Epidermal melanocyte (primary cell): ENCODE results near the gene CPT1B.
"Not testable (repeated sequence)": the region's sequence is repeated elsewhere in the genome, so short reads cannot be mapped to it uniquely, and the experiment has no call there.

ENCODE experiments used
- DNase-seq: peaks from one replicate; pipeline ENCODE4 v3.0.0; 2011; ENCODE audit warnings: low spot score; ENCODE audit not compliant: insufficient read length

The CPT1B gene

GRCh38 chr22:50577987-50578775 lies at the start of gene CPT1B:
TSS of gene CPT1B (minus strand) at chr22:50578427. CDS start at chr22:50577915, 512 bp downstream.
- no peak for DNase-seq

DNA sequence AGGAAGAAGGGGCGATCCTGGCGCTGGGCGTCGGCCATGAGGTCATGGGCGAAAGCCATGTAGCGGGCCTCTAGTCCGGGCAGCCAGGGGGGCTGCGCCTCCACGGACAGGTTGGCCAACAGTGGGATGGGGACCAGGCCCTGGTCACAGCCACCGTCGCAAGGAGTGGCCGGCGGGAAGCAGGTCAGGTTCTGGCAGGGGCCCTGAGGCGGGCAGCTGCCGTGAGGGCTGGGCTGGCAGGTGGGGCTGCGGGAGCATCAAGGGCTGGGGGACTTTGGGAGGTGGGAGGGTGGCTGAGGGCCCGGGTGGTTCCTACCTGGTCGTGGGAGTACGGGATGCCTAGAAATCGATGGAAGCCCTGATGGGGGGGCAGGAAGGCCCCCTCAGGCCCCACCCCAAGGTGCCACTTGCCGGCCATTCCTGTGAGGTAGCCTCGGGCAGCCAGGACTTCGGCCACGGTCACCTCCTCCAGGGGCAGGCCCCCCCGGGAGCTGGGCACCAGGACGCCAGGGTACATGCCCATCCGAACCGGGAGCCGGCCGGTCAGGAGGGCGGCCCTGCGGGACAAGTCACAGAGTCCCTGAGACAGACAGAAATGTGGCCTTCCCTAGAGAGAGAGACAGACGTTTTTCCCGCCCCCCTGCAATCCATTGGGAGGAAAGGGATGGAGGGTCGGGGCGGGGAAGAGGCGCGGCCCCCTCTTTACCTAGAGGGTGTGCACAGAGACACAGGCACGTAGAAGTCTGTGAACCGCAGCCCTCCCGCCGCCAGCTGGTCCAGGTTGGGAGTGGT lies 48.8 kb upstream of the CPT1B start:
- no peak for DNase-seq

DNA sequence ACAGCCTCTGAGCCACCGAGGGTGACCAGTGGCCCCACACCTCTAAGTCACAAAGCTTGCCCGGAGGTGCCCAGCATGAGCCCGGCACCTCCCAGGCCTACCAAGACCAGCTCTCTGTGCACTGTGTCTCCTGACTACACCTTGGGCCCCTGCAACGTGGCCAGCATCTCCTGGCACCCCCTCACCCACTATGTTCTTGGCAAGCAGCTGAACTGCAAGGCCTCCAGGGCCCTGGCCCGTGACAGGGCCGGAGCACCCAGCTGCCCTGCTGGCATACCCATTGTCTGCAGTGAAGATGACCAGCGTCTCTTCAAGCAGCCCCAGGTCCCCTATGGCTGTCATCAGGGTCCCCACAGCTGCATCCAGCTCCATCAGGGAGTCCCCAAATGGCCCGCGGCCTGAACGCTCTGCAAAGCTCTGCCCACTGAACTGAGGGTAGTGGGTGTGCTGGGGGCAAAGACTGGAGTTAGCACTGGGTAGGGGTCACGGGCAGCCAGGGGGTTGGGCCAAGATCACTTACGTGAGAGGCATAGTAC lies 48.2 kb upstream of the CPT1B start:
- DNase-seq = no peak

GRCh38 chr22:50625568-50626313 lies 47.5 kb upstream of the CPT1B start:
- DNase-seq = no peak

- no peak for DNase-seq
Measured at GRCh38 chr22:50625131-50625567, 46.9 kb upstream of the CPT1B start.

- no peak for DNase-seq
Measured at GRCh38 chr22:50624347-50625130, 46.3 kb upstream of the CPT1B start.

- DNase-seq = no peak
Measured at GRCh38 chr22:50622723-50623327, 44.6 kb upstream of the CPT1B start.

DNA sequence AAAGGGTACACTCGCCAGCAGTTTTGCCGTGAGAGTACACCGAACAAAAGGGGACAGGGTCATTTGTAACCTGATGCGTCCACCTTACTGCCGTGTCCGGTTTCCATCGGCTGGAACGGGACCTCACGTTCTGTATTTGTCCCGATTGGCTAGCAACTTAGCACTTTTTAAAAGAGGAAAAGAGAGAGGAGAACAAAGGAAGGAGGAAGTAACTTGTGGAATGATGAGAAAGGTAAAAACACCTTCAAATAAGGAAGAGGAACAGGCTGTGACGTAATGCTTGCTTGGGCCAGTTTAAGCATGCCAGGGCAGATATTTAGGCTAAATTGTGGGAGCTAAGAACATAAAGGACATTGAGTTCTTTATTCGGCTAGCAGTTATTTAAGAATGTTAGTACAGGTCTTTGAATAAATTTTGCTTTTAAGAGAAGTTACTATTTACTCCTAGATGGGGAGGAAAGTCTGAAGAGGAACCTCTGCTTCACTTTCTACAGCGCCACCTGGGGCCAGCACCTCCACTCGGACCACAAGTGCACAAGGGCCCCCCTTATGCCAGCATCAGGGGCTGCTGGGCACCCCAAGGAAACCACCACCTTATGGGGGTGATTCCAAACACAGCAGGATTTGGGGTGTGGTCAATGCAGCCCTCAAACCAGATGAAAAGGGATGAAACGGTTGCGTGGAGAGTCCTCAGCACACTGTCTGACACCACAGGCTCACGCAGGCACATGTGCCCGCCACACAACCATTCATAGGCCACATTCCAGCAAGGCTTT lies 43.9 kb upstream of the CPT1B start:
- no peak for DNase-seq

DNA sequence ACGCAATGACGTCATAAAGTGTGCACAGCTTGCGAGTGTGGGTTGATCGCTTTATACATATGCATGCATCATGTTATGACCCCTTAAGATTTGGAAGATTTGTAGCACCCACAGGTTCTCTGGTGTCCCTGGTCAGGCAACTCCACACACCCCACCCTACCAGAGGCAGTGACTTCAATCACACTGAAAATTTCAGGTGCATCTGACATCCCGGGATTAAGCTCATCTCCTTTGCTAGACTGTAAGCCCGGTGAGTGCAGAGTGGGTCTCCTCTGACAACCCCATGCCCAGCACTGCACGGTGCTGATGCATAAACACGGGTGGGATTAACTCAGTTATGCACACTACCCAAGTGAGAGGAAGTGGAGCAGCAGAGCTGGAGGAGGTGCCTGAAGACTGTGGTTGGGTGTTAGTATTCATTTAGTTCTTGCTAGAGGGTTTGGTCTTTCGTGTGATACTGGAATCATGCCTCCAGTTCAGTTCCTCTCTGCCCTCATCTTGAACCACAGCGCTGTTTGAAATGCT lies 43.2 kb upstream of the CPT1B start:
- DNase-seq = no peak

DNA sequence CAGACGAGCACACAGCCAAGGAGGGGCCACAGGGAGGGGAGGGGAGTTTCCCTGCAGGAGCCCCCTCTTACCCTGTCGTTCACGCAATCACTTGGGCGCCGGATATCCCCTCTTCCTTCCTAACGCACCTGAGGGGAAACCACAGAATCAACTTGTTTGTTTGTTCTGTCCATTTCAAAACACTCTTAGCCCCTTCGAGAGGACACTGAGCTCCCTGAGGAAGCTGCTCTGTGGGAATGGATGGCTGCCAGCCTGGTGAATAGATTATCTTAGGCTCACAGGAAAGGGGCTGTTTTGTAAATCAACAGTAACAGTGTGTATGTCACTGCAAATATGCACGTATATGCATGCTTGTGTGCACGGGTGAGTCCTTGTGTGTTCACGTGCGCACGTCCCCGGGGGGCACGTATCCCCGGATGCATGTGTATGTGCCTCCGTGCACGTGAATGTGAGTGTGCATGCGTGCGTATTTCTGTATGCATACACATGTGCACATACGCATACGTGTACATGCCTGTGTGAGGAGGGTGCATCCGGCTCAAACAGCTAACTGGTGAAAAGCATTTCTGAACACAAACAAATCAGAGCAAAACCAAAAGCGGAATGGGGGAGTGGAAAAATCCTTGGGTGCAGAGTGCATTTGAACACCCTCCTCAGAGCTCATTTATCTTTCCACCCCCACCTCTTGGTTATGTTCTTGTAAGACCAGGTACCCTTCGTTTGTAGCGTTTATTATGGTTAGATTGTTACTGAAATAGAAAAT lies 42.5 kb upstream of the CPT1B start:
- no peak for DNase-seq

DNA sequence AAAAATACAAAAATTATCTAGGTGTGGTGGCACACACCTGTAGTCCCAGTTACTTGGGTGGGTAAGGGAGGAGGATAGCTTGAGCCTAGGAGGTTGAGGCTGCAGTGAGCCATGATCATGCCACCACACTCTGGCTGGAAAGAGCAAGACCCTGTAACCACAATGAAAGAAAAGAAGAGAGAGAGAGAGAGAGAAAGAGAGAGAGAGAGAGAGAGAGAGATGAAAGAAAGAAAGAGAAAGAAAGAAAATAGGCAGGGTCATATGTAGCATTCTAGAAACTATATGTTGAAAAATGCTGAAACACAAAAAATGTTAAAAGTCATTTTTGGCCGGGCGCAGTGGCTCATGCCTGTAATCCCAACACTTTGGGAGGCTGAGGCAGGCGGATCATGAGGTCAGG lies 36.1 kb upstream of the CPT1B start:
- DNase-seq = not testable (repeated sequence)

GRCh38 chr22:50613291-50613981 lies 35.2 kb upstream of the CPT1B start:
- DNase-seq = no peak

DNA sequence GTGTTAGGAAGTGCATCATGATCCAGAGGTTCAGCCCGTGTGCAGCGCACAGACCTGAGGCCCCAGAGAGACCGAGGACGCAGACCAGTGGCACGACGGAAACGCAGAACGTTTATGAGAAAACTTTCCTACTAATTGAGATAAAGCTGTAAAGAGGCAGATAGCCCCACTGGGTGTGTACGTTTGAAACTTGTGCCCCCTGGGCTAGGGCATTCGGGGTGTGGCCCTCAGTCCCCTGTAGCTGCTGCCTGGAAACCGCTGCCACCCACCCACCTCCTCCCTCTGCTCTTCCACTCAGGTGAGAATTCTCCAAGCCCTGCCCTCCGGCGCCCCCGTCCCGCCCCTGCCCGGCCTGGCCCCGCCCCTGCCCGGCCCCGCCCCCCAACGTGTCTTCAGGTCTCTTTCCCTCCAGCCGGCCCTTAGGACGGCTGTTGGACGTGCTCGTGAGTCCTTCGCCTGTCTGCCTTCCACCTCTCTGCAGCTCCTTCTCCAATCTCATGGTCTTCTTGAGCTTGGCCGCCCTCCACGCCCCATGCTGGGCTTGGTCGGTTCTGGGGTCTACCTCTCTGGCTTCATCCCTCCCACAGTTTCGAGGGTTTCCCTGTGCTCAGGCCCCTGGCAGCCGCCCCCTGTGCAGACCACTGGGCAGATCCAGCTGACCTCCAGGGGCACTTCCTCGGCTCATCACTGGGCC lies 34.4 kb upstream of the CPT1B start:
- DNase-seq = no peak

DNA sequence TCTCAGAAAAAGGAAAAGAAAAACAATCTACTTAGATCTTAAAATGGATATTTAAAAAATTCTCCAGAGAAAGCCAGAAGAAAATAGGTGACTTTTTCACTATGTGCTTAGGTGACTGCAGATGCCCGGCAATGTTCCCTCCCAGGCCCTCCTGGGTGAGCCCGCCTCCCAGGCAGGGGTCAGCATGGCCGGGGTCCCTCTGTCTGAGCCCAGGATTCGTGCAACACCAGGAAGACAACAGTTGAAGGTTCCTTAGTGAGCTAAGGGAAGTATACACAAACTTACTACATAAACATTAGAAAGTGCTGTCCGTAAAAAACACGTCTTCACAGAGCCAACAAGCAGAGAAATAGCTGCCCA lies 33.9 kb upstream of the CPT1B start:
- DNase-seq = no peak

- no peak for DNase-seq
Measured at GRCh38 chr22:50611341-50612060, 33.3 kb upstream of the CPT1B start.

DNA sequence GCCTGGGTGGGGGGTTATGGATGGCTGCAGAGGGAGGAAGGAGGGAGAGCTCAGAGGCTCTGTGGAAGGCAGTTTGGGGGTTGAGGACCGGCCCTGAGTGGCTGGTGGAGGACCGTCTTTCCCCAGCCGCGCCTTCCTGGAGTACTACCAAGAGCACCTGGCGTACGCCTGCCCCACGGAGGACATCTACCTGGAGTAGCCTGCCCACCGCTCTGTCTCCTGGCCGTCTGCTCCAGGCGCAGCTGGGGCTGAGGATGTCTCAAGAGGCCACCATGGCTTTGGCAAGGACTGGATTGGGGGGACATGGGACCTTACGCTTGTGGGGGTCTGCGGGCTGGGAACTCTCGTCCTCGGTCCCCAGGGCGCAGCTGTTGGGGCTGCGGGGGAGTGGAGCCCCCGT lies 32.4 kb upstream of the CPT1B start:
- DNase-seq = no peak

DNA sequence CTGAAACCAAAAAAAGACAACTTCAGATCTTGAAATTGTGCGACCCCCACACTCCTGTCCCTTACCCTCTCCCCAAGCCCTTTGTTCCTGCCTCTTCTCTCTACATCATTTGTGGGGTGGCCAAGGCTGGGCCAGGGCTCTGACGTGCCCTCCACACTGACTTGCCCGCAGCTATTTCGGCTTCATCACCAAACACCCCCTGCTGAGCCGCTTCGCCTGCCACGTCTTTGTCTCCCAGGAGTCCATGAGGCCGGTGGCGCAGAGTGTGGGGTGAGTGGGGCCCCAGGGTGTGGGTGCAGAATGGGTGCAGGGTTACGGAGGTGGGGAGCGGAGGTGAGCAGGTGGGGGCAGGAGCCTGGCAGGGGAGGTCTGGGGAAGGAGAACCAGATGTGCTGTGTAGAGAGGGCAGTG lies 31.8 kb upstream of the CPT1B start:
- DNase-seq = no peak
